ENCODE measurements around the gene TMEM9. TPM values are rescaled to one million over a fixed set of nuclear protein-coding genes. Genes with fewer than 3 reads are reported as not detected.

The TMEM9 gene
- total RNA-seq, 6 donors from 2014 or later, result 29.3 to 73.6 (median 59.2) TPM

DNA sequence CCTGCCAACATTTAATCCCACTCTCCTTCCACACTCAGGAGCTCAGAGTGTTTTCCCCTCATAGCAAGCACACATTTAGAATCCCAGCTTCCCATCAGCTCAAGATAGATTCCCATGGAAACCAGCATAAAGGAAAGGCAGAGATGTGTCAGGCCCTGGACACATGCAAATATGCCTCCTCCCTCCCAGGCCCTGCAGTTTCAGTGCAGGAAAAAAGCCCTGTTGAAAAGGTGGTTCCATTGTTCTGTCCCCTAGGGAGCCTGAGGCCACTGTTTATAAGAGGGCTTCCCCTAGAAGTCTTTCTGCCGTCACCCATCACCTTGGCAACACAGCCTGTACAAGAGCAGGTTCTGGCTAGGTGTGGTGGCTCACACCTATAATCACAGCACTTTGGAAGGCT lies 45.7 kb downstream of the TMEM9 start:
- Histone ChIP-seq H3K4me1 (peaks cover 0 to 10% (median 0%) of the 10 kb centered on the region in 4 donors), H3K4me3 (no peak overlapping the region), H3K9me3 (no peaks in the 10 kb centered on the region), H3K36me3 (no peaks in the 10 kb centered on the region), H3K27ac (no peak overlapping the region), H3K27me3 (no peaks in the 10 kb centered on the region)
- ATAC-seq (ENCODE audit: low FRiP score in 2 of 2), result no peak
- 44 to 76% methylated on average over 1 of the region's 1 CpG for WGBS, 2 donors
- DNase-seq, result no peak
- TF ChIP-seq POLR2A (IDR thresholded peaks at IDR 0.05), result no peak
- TF ChIP-seq, protein P1, sequence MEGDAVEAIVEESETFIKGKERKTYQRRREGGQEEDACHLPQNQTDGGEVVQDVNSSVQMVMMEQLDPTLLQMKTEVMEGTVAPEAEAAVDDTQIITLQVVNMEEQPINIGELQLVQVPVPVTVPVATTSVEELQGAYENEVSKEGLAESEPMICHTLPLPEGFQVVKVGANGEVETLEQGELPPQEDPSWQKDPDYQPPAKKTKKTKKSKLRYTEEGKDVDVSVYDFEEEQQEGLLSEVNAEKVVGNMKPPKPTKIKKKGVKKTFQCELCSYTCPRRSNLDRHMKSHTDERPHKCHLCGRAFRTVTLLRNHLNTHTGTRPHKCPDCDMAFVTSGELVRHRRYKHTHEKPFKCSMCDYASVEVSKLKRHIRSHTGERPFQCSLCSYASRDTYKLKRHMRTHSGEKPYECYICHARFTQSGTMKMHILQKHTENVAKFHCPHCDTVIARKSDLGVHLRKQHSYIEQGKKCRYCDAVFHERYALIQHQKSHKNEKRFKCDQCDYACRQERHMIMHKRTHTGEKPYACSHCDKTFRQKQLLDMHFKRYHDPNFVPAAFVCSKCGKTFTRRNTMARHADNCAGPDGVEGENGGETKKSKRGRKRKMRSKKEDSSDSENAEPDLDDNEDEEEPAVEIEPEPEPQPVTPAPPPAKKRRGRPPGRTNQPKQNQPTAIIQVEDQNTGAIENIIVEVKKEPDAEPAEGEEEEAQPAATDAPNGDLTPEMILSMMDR (IDR thresholded peaks at IDR 0.05), result no peak

DNA sequence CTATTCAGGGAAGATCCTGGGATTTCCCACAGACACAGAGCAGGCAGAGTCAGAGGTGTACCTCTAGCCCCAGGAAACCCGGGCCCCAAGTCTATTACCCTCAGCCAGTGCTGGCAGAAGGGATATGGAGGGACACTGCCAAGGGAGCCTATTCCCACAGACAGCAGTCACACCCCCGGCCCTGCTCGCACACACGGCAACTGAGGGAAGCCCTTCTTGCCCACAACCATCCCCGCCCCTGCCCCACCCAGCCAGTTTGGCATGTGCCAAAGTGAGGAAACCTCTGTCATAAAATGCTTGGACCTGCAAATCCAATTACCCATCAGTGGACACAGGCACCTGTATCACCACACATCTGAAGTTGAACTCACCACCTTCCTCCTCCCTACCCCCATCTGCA lies 48.6 kb downstream of the TMEM9 start:
- H3K27ac ChIP-seq, result no peak overlapping the region
- TF ChIP-seq POLR2AphosphoS5 (IDR thresholded peaks at IDR 0.05) (no peak), EP300 (IDR thresholded peaks at IDR 0.05) (no peak), POLR2A (IDR thresholded peaks at IDR 0.05) (no peak)
- TF ChIP-seq, protein P1 (IDR thresholded peaks at IDR 0.05), result no peak
- H3K4me3 ChIP-seq, result no peak overlapping the region
- no peaks in the 10 kb centered on the region for H3K36me3 ChIP-seq
- H3K9me3 ChIP-seq, result no peaks in the 10 kb centered on the region
- WGBS, 2 donors, result 78 to 82% methylated on average over 5 of the region's 5 CpGs
- ATAC-seq (ENCODE audit: low FRiP score in 2 of 2) (no peak), DNase-seq (no peak)
- H3K27me3 ChIP-seq, result no peaks in the 10 kb centered on the region
- peaks cover 0 to 2% (median 0%) of the 10 kb centered on the region in 4 donors for H3K4me1 ChIP-seq

DNA sequence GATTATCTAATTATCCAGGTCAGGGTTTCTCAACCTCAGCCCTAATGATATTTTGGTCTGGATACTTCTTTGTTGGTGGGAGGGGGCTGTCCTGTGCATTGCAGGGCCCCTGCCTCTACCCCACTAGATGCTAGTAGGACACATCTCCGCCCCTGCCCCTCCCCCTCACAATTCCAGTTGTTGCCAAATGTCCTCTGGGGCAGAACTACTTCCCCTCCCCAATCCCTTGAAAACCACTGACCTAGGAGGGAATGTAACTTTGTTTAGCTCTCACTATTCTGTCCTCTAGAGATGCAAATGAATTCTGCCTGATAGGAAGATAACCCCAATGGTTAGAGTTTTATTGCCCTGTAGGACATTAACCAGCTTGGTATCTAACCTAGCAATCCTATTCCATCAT lies 50.1 kb downstream of the TMEM9 start:
- no peak overlapping the region for H3K4me3 ChIP-seq
- no peaks in the 10 kb centered on the region for H3K9me3 ChIP-seq
- no peak for TF ChIP-seq POLR2A (IDR thresholded peaks at IDR 0.05)
- no peak overlapping the region for H3K27ac ChIP-seq
- no peaks in the 10 kb centered on the region for H3K36me3 ChIP-seq
- no peak for DNase-seq
- WGBS, 2 donors, result 71 to 80% methylated on average over 1 of the region's 1 CpG
- H3K4me1 ChIP-seq, result no peaks in the 10 kb centered on the region
- ATAC-seq (ENCODE audit: low FRiP score in 2 of 2), result no peak
- H3K27me3 ChIP-seq, result no peaks in the 10 kb centered on the region

DNA sequence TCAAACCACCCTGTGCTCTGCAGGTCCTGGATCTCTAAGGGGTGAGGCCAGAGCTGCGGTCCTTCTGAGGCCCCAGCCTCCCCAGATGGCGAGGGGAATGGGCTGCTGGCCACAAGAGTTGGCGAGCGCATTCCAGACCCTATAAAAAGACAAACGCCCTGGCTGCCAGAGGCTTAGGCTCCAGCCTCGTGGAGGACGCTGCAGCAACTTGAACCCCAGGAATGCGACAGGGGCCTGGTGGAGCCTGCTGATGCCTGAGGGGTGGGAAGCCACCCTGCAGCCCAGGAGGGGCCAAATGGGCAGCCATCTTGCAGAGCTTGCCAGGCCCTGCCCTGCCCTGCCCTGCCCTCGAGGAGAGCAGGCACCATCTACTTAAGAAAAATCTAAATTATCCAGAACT lies 50.6 kb downstream of the TMEM9 start:
- Histone ChIP-seq H3K27ac (no peak overlapping the region), H3K9me3 (no peaks in the 10 kb centered on the region), H3K4me1 (no peaks in the 10 kb centered on the region), H3K36me3 (no peaks in the 10 kb centered on the region), H3K4me3 (no peak overlapping the region), H3K27me3 (no peaks in the 10 kb centered on the region)
- ATAC-seq (ENCODE audit: low FRiP score in 2 of 2) (no peak), DNase-seq (peak in 1 of 2 donors; percentile 57)
- TF ChIP-seq, protein P1 (IDR thresholded peaks at IDR 0.05), result no peak
- TF ChIP-seq POLR2AphosphoS5 (IDR thresholded peaks at IDR 0.05) (no peak), EP300 (IDR thresholded peaks at IDR 0.05) (no peak), POLR2A (IDR thresholded peaks at IDR 0.05) (no peak)
- 87 to 96% methylated on average over 5 to 9 of the region's 9 CpGs for WGBS, 2 donors

DNA sequence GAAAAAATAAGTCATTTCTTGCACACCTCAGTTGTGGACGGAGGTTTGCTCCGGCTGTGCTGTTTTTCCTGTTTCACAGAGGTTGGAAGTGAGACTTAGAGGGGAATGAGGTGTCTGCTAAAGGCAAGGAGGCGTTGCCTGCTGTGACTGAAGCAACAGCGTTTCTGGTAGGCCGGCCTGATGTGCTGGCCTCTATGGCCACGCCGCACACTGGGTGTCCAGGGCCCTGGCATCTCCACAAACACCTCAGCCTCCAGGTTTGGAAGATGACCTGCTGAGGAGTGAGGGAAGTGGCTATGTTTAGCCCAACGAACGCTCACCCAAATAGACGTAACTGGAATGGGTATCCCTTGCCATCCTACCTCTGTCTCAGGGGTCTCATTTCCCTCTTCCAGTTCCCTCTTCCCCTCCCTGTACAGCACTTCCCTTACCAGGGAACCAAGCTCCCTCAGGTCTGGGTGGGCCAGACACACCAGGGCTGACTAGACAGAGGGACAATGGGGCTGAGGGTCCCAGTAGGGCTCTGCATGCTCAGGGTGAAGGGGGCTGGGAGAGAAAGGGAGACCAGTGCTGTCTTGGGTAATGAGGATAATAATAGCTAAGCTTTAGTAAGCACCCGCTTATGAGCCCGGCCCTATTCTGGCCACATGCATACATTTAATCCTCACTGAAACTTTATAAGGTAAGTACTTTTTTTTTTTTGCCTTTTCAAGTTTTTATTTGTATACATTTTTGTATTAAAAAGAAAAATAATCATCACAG lies 53.9 kb downstream of the TMEM9 start:
- no peaks in the 10 kb centered on the region for H3K9me3 ChIP-seq
- no peak overlapping the region for H3K4me3 ChIP-seq
- DNase-seq (no peak), ATAC-seq (ENCODE audit: low FRiP score in 2 of 2) (no peak)
- H3K36me3 ChIP-seq, result no peaks in the 10 kb centered on the region
- TF ChIP-seq EP300 (IDR thresholded peaks at IDR 0.05) (no peak), POLR2AphosphoS5 (IDR thresholded peaks at IDR 0.05) (no peak), POLR2A (IDR thresholded peaks at IDR 0.05) (no peak)
- TF ChIP-seq, protein P1 (IDR thresholded peaks at IDR 0.05), result no peak
- 91 to 94% methylated on average over 12 of the region's 12 CpGs for WGBS, 2 donors
- H3K27me3 ChIP-seq, result no peaks in the 10 kb centered on the region
- H3K4me1 ChIP-seq, result no peaks in the 10 kb centered on the region
- no peak overlapping the region for H3K27ac ChIP-seq
